Amygdala (tissue), 56 donors: ENCODE data around the gene KLF5.
A peak's percentile ranks its signal among the peaks of the same experiment; 100 is the strongest.
"Not testable (repeated sequence)": the region's sequence is repeated elsewhere in the genome, so short reads cannot be mapped to it uniquely, and the experiment has no call there.

Source experiments
- DNase-seq, 56 donors: peaks; one replicate each; lab custom pipeline; 2025; lab: John Stamatoyannopoulos, UW

The KLF5 gene

DNA sequence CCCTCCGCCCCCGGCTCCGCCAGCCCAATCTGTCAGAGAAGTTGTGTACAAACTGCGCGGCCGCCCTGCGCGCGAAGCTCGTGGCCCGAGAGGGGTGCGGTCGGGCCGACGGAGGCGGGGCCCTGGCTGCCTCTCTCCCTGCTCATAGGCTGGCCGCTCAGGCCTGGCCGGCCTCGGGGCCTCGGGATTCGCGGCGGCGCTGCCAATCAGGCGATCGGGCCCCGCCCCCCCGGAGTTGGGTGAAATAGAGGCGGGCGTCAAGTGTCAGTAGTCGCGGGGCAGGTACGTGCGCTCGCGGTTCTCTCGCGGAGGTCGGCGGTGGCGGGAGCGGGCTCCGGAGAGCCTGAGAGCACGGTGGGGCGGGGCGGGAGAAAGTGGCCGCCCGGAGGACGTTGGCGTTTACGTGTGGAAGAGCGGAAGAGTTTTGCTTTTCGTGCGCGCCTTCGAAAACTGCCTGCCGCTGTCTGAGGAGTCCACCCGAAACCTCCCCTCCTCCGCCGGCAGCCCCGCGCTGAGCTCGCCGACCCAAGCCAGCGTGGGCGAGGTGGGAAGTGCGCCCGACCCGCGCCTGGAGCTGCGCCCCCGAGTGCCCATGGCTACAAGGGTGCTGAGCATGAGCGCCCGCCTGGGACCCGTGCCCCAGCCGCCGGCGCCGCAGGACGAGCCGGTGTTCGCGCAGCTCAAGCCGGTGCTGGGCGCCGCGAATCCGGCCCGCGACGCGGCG lies at the start of gene KLF5:
KLF5 (plus strand) TSS at position 270 of the 724 bp plus-strand sequence; CDS start at position 593, 323 bp downstream.
- DNase-seq = peak; percentile 9 to 91 (median 77)

DNA sequence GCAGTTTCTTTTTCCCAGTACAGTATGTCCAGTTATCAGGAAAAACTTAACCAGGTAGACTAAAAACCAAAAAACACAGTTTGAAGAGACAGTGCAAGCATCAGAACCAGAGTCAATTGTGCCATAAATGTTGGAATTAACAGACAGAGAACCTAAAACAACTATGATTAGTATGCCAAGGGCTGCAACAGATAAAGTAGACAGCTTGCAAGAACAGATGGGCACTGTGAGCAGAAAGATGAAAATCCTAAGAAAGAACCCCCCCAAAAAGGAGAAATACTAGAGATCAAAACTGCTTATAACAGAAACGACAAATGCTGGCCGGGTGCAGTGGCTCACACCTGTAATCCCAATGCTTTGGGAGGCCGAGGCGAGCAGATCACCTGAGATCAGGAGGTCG lies 47.1 kb upstream of the KLF5 start:
- no peak for DNase-seq

DNA sequence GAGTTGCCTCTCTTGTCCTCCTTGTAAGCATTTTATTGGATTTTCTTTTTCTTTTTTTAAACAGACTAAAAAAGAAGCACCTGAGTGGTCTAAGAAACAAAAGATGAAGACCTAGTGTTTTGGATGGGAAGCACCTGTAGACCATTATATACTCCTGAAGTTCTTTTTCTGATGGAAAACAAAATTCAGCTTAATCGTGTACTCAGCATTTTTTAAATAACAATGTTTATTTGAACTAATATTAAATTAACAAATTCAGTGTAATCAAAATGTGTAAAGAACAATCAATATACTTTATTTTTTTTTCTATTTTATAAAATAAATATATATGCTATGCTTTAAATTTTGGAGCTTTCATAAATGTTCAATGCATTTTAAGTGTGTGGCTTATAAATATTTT lies 43.0 kb upstream of the KLF5 start:
- no peak for DNase-seq

DNA sequence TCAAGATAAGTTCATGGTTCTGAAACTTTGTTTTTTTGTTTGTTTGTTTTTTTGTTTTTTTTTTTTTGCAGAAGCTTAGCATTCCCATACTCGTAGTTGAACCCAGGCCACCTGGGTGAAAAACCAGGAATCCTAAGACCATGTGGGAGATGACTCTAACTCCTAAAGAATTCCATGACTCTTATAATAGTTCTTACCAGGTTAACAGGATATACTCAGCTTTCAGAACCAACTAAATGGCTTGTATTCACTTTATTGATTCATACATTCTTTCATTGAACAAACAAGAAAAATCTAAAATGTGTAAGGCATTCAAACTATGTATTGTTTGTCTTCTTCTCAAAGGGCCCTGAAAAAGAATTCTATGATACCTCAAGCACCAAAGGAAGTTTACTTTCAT lies 40.5 kb upstream of the KLF5 start:
- no peak for DNase-seq

DNA sequence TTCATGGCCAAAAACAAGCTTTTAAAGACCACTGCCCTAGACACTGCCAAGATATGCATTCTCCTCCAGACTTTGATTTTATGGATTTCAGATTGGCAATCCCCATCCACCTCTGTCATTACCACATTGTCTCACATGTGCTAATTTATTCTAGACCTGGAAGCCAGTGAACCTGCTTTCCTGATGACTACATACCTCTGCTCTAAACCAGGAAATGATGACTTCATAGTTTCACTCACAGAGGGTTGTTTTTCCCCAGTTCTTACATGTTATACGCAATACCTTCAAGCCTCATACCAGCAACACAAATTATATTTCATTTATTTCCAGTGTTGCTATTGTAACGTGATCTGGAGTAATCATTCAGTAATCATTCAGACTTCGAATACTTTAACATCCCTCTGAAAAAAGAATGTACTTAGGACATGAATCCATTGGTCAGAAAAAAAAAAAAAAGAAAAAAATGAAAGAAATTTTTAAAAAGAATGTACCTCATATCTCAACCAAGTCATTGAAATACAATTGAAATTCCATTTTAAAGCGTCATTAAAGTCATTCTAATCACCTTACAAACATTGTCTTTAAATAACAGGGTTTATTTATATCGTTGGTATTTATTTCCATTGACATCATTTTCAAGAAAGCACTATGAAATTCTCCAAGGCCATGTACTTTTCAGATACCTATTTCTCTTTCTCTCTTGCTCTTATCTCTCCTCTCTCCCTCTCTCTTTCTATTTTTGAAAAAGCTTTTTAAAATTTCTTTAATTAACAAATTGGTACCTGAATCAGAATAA lies 33.4 kb upstream of the KLF5 start:
- no peak for DNase-seq

DNA sequence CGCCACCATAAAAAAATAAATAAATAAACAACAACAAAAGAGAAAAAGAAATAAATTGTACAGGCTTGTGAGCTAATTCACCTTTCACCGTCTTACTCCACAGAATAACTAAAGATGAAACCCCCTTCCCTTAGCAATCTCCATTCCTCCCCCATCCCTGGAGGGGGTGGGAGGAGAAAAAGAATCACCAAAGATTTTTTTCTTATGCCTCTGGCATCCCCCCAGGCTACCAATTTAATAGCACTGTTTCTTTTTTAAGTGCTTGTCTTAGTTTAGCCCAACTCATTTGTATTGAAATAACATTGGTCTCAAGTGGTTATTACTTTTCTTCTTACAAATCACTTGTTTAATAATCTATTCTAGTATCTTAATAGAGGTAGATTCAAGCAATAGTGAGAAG lies 23.9 kb upstream of the KLF5 start:
- no peak for DNase-seq

DNA sequence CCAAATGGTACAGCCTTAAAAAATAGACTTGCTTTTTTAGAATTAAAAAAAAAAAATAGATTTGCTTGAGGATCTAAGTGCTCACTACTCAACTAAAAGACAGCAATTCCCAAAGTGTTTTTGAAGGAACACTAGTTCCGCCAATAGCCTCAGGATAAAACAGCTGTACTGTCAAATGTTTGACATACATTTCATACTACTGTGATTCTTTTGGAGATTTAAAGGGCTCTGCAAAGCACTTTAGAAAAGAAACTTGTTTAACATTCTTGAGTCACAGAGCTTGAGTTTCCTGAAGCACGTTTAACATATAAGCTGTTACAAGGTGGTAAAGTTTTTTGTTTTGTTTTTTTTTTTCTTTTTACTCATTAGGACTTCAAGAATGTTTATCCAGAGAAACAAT lies 23.1 kb upstream of the KLF5 start:
- no peak for DNase-seq

DNA sequence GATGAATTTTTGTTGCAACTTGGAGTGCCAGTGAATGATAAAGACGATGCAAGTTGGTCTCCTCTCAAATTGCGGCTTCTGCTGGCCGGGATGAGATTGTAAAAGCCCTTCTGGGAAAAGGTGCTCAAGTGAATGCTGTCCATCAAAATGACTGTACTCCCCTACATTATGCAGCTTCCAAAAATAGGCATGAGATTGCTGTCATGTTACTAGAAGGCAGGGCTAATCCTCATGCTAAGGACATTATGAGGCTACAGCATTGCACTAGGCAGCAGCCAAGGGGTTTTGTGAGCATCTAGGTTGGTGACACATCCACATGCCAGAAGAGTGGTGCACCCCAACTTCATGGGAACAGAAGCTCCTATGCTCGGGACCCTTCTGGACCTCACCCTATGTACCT lies 22.2 kb upstream of the KLF5 start:
- DNase-seq = no peak

DNA sequence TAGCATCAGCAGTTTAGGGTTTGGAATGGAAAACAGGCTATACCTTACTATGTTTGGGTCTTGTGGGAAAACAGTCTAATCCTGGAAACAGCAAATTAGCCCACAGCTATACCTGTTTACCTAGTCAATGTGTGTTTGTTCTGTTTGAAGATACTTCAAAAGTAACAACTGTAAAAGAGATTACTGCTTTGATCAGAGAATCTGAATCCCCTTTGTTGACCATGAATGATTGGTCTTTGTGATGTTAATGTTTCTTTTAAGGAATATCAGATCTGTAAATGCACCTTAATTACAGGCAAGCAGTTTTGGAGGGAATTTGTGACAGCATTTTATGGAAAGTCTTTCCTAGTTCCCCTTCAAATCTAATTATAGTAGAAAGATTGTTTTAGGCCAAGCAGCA lies 20.7 kb upstream of the KLF5 start:
- DNase-seq = no peak

DNA sequence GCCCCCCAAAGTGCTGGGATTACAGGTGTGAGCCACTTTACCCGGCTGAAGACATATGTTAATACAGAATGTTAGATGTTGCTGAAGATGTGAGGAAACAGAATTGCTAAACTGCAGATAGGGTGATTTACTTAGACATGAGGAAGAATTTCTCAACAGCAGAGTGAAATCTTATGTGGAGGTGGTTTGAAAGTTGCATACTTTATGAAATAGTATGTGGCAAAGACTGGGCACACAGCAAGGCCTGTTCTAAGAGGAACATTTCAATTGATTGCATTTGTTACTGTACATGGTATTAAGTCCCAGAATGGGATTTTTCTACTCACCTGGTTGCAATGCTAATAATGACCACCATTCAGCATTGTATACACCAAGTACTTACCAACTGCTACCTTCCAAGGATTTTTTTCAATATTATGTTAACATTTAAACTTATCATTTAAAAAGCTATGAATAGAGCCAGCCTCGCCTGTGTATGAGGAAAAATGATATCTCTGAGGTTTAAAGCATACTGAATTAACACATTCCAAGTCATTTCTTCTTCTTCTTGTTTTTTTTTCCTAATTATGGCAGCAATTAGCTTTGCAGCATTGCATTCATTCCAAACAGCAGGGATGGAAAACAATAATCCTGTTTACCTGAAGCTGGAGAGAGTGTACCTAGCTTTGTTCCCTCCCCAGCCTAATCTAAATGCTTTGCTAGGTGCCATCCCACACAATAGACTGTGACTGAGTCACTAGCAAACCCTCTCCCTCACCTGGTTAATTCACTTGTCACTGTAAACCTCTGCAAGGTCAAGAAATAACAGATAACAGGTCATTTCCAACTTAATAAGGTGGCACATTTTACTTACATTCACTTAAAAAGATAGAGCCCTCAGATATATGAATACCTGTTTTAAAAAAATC lies 19.4 kb upstream of the KLF5 start:
- DNase-seq = no peak

DNA sequence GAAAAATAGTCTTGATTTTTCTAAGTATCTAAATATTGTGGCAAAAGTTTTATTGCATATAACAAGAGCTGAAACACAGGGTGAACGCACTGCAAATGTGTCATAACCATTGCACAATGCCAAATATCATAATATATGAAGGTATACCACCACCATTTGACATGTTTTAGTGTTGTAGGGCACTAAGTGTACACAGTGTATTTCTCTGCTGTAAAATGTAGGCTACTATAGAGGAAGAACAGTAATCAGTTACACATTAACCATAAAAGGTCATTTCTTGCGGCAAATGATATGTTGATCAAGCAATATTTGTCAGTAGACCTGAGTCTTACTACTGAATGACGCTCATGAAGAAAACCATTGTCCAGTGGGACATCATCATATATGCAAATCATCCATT lies 18.3 kb upstream of the KLF5 start:
- no peak for DNase-seq

DNA sequence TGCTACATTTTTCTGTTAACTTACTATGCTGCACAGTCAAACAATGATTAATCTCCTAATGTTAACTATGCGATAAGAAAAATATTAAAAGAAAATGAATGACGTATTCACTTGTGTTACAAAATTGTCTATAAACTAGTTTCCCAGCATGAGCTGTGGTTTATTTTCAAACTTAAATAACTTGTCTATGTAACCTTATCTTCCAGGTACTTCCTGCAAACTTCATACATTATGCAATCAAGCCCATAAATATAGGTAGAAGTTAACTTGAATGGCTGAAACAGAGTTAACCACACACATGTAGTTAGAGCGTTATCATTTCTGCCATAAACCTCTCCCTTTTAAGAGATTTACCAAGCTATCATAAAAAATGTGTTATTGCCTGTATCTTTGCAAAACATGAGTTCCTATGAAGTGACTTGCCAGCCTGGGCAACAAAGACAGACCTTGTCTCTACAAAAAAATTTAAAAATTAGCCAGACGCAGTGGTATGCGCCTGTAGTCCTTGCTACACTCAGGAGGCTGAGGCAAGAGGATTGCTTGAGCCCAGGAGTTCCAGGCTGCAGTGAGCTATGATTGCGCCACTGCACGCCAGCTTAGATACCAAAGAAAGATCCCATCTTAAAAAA lies 17.7 kb upstream of the KLF5 start:
- no peak for DNase-seq

DNA sequence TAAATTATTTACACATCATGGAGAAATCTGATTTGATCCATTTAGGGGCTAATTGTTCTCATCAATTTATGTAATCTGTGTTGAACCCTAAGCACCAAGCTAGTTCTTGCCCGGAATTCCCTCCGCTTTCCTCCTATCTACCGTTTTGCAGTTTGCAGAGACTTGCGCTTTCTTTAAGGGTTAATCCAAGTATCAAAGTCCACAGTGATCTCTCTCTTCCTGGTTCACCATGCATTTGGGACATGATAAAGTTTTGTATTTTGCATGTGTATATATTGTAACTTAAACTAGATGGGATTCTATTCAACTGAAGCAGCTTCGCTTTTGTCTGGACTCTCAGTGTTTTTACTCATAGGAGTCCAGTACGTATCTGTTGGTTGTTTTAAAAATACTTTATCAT lies 13.8 kb upstream of the KLF5 start:
- no peak for DNase-seq

DNA sequence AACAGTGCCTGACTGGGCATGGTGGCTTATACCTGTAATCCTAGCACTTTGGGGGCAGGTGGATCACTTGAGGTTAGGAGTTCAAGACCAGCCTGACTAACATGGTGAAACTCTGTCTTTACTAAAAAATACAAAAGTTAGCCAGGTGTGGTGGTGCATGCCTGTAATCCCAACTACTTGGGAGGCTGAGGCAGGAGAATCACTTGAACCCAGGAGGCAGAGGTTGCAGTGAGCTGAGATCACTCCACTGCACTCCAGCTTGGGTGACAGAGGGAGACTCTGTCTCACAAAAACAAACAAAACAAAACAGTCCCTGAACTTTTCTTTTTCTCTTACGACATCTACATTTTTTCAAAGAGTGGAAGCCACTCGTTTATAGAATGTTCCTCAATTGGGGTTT lies 10.2 kb upstream of the KLF5 start:
- not testable (repeated sequence) for DNase-seq

DNA sequence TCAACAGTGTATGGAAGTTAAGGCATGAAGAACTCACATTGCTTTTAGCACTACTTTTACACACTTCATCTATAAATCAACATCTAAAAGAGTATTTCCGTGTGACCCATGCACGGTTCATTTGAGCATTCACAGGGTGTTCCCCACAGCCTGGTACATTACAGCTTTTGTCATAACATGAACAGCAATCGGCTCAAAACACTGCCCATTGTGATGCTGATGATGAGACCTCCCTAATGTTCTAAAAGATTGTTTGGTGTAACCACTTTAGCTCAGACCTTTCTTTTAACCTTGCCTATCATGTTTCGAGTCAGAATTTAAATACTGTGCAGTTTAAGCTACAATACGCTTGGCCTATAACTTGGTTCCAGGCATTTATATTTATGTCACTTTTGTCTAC lies 4.1 kb upstream of the KLF5 start:
- no peak for DNase-seq

DNA sequence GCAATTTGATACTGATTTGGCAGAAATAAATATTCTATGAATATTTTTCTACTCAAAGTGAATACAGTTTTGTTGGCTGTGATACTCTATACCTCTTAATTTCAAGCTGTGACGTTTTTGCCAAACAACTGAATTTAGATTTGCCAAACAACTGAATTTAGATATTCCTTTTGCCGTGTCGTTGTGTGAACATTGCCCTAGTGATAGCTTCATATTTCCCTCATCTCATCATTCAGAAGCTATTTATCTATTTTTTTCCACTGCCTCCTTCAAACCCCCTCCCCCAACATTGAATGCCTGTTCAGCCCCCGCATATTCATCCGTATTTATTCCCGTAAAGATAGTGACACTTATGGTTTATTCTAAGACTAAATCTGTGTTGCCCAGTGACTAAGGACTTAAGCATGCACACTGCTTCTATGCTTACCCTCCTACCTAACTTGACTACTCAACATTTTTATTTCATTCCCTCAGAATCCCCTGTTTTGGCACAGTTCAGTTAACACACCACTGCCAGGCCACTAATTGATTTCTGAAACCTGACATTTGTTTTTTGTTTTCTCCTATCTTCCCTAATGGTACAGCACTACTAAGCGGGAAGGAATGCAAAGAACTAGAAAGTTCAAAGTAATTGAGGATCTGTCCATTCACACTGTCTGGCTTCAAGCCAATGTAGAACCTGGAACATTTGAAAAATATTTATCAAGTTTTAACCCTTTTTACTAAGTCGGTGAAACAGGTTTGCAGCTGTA lies 2.8 kb upstream of the KLF5 start:
- no peak for DNase-seq

DNA sequence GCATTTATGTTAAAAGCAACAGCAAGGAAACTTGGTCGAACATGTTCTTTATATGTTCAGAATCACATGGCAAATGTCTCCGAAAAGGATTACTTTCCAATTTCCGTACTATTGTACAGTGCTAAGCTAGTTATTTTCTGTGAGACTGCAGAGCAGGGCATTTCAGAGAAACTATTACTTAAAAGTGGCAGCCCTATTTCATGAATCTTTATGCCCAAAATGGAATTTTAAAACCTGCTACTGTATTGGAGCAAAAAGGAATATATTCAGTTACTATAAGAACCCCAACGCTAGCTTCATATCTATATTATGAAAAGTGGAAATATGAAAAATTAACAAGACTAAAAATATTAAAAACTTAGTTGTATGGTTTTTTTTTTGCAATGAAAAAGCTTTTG lies 2.2 kb upstream of the KLF5 start:
- no peak for DNase-seq

DNA sequence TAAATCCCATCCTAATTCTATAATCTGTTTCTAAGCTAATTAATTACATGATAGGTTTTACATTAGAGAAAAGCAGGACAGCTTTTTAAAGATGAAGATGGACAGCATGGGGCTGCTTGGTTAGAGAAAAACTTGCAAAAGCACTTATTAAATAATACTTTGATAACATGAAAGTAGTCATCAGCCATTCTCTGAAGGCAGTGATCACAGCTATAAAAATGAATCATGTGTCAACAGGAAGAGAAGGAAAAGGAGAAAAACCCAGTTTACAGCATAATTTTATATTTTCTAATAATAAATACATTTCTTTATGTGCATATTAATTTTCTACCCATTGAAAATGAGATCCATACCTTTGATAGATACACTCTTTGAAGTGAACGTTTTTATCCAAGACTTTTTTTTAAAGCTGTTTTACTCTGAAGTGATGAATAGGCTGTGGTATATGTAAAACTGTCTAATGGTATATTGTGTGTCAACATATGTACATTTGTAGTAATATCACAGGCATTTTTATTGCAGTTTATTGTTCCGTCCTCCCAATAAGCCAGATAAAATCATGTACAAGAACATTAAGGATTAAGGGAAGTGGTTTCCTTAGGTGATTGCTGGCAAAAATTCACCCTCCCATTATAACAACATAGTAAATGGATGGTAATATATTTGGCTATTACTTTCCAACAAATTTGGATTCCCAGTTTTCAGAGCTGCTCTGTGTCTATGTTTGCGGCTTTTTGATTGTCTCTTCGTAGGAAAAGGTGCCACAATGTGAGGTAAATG lies 1.3 kb upstream of the KLF5 start:
- DNase-seq = no peak

DNA sequence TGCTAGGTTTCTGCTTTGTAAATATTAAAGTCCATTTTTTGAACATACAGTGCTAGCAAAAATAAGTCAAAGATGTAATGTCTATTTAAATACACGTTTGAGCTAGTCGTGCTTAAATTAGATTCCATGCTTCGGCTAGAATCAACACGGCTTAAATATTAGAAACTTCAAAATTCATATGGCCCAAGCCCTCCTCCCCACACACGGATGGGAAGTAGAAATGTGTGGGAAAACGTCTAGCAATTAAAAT lies 816 bp upstream of the KLF5 start:
- no peak for DNase-seq

DNA sequence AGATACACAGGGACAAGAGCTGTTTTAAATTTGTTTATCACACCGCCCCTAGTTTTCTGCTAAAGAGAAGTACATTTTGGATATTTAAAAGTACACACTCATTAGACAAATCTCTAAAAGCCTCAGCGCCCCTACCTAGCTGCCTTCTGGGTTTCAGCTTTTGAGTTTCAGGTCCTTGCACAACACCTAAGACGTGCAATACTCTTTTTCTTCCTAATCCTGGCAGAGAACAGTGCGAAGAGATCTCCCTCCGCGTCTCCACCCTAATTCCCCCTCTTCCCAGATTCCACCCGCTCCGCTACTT lies 421 bp upstream of the KLF5 start:
- DNase-seq = no peak
